GM12801 (cell line): Measurements from ENCODE around the gene LRRC72.

Experiments used
- TF ChIP-seq, protein P1 (sequence below): IDR thresholded peaks from one replicate; pipeline ENCODE4 v1.5.1; 2011; ENCODE audit warnings: control low read depth; ENCODE audit not compliant: insufficient read length; ENCODE audit errors: extremely low read depth

LRRC72 gene

DNA sequence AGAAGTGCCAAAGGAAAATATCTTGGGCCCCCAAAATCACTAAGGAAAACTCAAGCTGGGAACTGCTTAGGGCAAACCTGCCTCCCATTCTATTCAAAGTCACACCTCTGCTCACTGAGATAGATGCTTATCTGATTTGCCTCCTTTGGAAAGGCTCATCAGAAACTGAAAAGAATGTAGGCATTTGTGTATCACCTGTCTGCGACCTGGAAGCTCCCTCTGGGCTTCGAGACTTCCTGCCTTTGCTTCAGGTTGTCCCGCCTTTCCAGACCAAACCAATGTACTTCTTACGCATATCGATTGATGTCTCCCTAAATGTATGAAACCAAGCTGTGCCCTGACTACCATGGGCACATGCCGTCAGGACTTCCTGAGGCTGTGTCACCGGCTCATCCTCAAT lies 14.5 kb upstream of the LRRC72 start:
- TF ChIP-seq, protein P1, sequence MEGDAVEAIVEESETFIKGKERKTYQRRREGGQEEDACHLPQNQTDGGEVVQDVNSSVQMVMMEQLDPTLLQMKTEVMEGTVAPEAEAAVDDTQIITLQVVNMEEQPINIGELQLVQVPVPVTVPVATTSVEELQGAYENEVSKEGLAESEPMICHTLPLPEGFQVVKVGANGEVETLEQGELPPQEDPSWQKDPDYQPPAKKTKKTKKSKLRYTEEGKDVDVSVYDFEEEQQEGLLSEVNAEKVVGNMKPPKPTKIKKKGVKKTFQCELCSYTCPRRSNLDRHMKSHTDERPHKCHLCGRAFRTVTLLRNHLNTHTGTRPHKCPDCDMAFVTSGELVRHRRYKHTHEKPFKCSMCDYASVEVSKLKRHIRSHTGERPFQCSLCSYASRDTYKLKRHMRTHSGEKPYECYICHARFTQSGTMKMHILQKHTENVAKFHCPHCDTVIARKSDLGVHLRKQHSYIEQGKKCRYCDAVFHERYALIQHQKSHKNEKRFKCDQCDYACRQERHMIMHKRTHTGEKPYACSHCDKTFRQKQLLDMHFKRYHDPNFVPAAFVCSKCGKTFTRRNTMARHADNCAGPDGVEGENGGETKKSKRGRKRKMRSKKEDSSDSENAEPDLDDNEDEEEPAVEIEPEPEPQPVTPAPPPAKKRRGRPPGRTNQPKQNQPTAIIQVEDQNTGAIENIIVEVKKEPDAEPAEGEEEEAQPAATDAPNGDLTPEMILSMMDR: no peak

DNA sequence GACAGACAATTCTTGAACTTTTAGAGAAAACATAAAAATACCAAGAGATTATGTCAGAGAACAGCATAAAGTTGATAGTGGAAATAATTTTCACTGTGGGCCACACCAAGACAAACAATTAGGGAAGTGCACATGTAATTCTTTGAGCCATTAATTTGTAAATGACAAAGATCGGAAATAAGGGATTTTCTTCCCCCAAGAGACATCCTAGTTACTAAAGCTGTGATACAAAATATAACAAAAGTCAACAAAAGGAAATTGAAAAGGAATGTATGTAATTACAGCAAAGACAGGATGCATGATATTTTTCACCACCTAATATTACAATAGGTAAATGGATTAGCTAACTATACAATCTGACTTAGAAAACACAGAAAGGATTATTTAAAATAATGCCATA lies 12.4 kb upstream of the LRRC72 start:
- TF ChIP-seq, protein P1: no peak

DNA sequence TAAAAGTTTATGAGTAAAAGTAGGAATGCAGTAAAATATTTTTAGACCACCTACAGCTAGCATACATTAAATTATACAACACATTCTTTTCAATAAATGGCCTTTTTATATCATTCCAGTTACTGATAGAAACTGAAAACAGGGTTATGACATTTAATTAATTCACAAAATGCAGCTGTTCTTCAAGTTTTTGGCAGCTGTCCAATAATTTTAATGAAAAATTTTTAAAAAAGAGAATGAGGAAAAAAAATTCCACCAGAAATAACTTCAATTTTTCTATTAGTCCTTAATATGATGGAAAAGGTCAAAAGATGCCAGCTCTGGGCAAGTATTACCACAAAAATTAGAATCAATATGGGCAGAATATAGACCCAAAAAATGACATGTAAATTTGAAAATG lies 11.9 kb upstream of the LRRC72 start:
- TF ChIP-seq, protein P1: no peak

DNA sequence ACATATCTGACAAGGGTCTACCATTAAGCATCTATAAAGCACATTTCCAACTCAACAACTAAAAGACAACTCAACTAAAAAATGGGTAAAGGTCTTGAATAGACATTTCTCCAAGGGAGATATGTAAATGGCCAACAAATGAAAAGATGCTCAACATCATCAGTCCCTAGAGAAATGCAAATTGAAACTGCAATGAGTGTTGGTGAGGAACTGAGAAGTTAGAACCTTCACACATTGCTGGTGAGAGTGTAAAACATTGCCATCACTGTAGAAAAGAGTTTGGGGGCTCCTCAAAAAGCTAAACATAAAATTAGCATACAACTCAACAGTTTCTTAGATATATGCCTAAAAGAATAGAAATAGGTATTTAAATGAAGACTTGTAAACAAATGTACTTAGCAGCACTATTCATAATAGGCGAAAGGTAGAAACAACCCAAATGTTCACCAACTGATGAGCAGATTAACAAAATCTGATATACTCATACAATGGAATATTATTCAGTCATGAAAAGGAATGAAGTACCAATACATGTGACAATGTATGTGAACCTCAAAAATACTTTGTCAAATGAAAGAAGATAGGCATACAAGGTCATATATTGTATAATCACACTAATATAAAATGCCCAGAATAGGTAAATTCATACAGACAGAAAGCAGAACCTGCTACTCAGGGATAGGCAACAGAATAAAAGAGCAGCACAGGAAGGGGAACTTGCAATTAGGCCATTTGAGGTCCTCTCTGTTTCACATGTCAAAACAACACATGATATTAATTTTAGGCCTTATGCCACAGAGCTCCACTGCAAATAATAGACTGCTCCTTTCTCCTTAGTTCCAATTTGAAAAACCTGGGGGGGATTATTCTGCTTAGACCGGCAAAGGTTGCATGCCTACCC lies 10.6 kb upstream of the LRRC72 start:
- TF ChIP-seq, protein P1: no peak

DNA sequence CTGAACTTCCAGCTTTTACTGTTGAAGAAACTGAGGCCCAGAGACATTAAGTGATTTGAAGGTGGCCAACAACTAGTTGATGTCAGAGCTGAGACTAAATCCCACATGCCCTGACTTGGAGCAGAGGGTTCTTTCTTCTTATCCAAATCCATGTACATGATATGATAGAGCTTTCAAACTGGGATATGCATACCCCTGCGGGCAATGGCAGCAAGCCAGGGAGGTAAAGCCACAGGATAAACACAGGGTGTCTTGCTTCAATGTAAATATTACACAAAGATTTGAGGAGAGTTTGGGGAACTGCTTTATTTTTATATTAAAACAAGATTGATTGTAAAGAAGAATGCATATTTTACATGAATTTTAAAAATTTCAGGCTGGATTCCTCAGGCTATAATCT lies 2.3 kb upstream of the LRRC72 start:
- TF ChIP-seq, protein P1: no peak

DNA sequence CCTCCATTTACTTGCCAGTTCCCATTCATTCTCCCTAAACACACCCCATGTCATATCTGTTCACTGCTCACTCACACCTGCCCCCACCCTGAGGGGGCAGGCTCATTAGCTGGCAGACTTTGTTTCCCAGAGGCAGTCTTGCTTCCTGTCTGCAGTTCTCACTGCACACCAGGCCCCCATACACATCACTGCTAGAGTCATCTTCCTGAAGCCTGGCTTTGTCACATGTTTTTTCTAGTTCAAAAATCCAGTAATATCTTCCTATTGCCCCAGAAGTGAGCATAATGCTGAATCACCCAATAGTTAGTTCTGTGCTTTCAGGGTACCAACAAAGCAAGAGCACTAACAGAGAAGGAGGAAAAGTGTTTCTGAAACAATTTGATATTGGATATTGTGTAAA lies 1.9 kb downstream of the LRRC72 start:
- TF ChIP-seq, protein P1: no peak

DNA sequence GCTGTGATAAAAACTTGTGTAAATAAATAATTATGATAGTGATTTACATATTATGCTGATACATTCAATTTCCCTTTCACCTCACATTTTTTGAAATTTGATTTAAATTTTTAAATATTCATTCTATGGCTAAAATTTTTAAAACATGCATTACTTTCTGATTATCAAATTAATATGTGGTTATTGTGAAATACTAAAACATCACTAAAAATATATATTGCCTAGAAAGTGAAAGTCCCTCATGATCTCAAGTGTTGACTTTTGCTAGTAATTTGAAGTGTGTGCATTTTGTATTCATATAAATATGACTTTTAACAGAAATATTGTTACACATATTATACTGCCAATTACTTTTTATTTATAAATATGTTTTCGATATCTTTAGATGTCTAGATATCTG lies 3.1 kb downstream of the LRRC72 start:
- TF ChIP-seq, protein P1: no peak
